ENCODE measurements around the gene GYS1. TPM values are rescaled to one million over a fixed set of nuclear protein-coding genes. Genes with fewer than 3 reads are reported as not detected.

Gene GYS1
- total and polyA plus RNA-seq, 7 experiments from 2014 or later = 22.6 to 82.3 (median 40.3) TPM

GRCh38 chr19:48975947-48976847 lies 16.9 kb downstream of the GYS1 start:
- ATAC-seq (peak; percentile 78), DNase-seq (peak in 6 of 9 donors; percentile 34 to 53 (median 50))
- Histone ChIP-seq H3K27ac (ENCODE audit: low read depth, low read length) (no peak overlapping the region), H3K36me3 (ENCODE audit: control insufficient read depth in 2 of 3, insufficient read depth in 3 of 3, low read length in 3 of 3) (peaks cover 0 to 24% (median 9%) of the 10 kb centered on the region in 3 experiments), H3K27me3 (ENCODE audit: control insufficient read depth in 2 of 2, insufficient read depth in 2 of 2, low read length in 2 of 2) (no peaks in the 10 kb centered on the region), H3K4me3 (ENCODE audit: low read length) (no peak overlapping the region), H3K9me3 (ENCODE audit: control insufficient read depth in 2 of 3, low read length in 3 of 3) (no peaks in the 10 kb centered on the region), H3K4me1 (ENCODE audit: control insufficient read depth in 2 of 2, insufficient read depth in 2 of 2, low read length in 2 of 2) (no peaks in the 10 kb centered on the region)
- Mint-ChIP-seq H3K27me3 (no peaks in the 10 kb centered on the region), H3K4me1 (peaks cover 0 to 7% (median under 1%) of the 10 kb centered on the region in 7 donors), H3K9me3 (no peaks in the 10 kb centered on the region), H3K27ac (peak overlapping the region in 2 of 9 donors; percentile 3 to 23), H3K36me3 (peaks cover 0 to 19% (median 8%) of the 10 kb centered on the region in 5 donors), H3K4me3 (no peak overlapping the region)
- ChIA-PET CTCF (interaction anchor here (1.0 to 1.7 kb wide), 3 partner anchors 8 to 24 kb away, joined by 3 to 5 read pairs (median 3); partner anchors contain the start of gene RUVBL2), POLR2A (interaction anchor here (0.6 to 2.6 kb wide), 6 partner anchors 10 to 339 kb away, joined by 3 to 8 read pairs (median 4); partner anchors contain the start of genes DBP, FTL, GYS1 and RUVBL2)
- intact Hi-C loops (cut with micrococcal nuclease) = no loop called here

GRCh38 chr19:48970923-48971395 lies 22.1 kb downstream of the GYS1 start:
- DNase-seq (peak; percentile 57 to 81 (median 72)), ATAC-seq (peak; percentile 85)
- H3K9me3 Mint-ChIP-seq = no peaks in the 10 kb centered on the region
- POLR2A ChIA-PET = interaction anchor here (0.7 to 1.3 kb wide), 9 partner anchors 9 to 338 kb away, joined by 3 to 4 read pairs (median 3); no protein-coding TSS in a partner anchor
- no peaks in the 10 kb centered on the region for H3K27me3 Mint-ChIP-seq
- H3K4me1 Mint-ChIP-seq = peaks cover 5 to 26% (median 20%) of the 10 kb centered on the region in 7 donors
- H3K27me3 ChIP-seq (ENCODE audit: control insufficient read depth in 2 of 2, insufficient read depth in 2 of 2, low read length in 2 of 2) = no peaks in the 10 kb centered on the region
- H3K27ac ChIP-seq (ENCODE audit: low read depth, low read length) = no peak overlapping the region
- CTCF ChIA-PET = interaction anchor here (0.6 to 2.9 kb wide), 25 partner anchors 8 to 877 kb away, joined by 3 to 20 read pairs (median 4); partner anchors contain the start of genes BAX, DHDH, GYS1 and PPP1R15A
- peak overlapping the region in 4 of 9 donors; percentile 26 to 77 (median 42) for H3K27ac Mint-ChIP-seq
- H3K4me3 Mint-ChIP-seq = peak overlapping the region in 1 of 10 donors; percentile 18
- no peak overlapping the region for H3K4me3 ChIP-seq (ENCODE audit: low read length)
- peaks cover 0 to 61% (median 6%) of the 10 kb centered on the region in 3 experiments for H3K36me3 ChIP-seq (ENCODE audit: control insufficient read depth in 2 of 3, insufficient read depth in 3 of 3, low read length in 3 of 3)
- H3K9me3 ChIP-seq (ENCODE audit: control insufficient read depth in 2 of 3, low read length in 3 of 3) = no peaks in the 10 kb centered on the region
- intact Hi-C loops (cut with micrococcal nuclease) = loop anchor here (1.0 to 2.0 kb wide), 7 partner anchors 16 to 325 kb away; partner anchors contain the start of genes BAX (in 1 of the 2), CA11 (in 1 of the 2) and DHDH (in 1 of the 2)
- peaks cover 0 to 24% (median 8%) of the 10 kb centered on the region in 5 donors for H3K36me3 Mint-ChIP-seq
- H3K4me1 ChIP-seq (ENCODE audit: control insufficient read depth in 2 of 2, insufficient read depth in 2 of 2, low read length in 2 of 2) = peaks cover 8 to 11% of the 10 kb centered on the region in 2 donors

DNA sequence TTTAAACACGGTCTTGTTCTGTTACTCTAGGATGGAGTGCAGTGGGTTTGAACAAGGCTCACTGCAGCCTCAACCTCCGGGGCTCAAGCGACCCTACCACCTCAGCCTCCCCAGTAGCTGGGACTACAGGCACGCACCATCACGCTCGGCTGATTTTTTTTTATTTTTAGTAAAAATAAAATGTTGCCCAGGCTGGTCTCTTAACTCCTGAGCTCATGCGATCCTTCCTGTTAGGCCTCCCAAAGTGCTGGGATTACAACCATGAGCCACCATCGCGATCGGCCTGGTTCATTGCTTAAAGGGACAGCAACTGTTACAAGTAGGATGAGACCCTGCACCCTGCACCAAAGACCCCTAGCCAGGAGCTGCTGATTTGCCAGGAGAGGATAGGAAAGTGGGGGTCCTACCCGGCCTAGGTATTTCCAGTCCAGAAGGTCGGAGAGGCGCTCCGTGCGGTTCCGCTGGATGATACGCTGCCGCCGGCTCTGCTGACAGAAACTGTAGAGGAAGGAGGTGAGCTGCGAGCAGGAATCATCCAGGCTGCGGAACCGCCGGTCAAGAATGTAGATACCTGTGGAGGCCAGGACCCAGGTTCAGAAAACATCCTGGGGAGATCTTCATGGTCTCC lies 22.9 kb downstream of the GYS1 start:
- no peaks in the 10 kb centered on the region for H3K27me3 Mint-ChIP-seq
- no peak for DNase-seq
- Histone ChIP-seq H3K9me3 (ENCODE audit: control insufficient read depth in 2 of 3, low read length in 3 of 3) (no peaks in the 10 kb centered on the region), H3K4me3 (ENCODE audit: low read length) (no peak overlapping the region), H3K4me1 (ENCODE audit: control insufficient read depth in 2 of 2, insufficient read depth in 2 of 2, low read length in 2 of 2) (peaks cover 9 to 12% of the 10 kb centered on the region in 2 donors), H3K36me3 (ENCODE audit: control insufficient read depth in 2 of 3, insufficient read depth in 3 of 3, low read length in 3 of 3) (peaks cover 0 to 61% (median 6%) of the 10 kb centered on the region in 3 experiments), H3K27ac (ENCODE audit: low read depth, low read length) (no peak overlapping the region), H3K27me3 (ENCODE audit: control insufficient read depth in 2 of 2, insufficient read depth in 2 of 2, low read length in 2 of 2) (no peaks in the 10 kb centered on the region)
- no peak overlapping the region for H3K4me3 Mint-ChIP-seq
- peaks cover 5 to 32% (median 27%) of the 10 kb centered on the region in 7 donors for H3K4me1 Mint-ChIP-seq
- CTCF ChIA-PET = interaction anchor here (0.6 to 2.9 kb wide), 24 partner anchors 8 to 878 kb away, joined by 3 to 20 read pairs (median 4); partner anchors contain the start of genes BAX, DHDH, PPP1R15A and RUVBL2
- no peak overlapping the region for H3K27ac Mint-ChIP-seq
- POLR2A ChIA-PET = interaction anchor here (0.7 to 1.3 kb wide), 9 partner anchors 8 to 325 kb away, joined by 3 to 6 read pairs (median 4); partner anchors contain the start of genes GYS1 and RUVBL2
- intact Hi-C loops (cut with micrococcal nuclease) = loop anchor here in 1 of 2 donors (2.0 kb wide), 1 partner anchor 15 kb away; the partner anchor contains the start of gene BAX
- peaks cover 0 to 28% (median 9%) of the 10 kb centered on the region in 5 donors for H3K36me3 Mint-ChIP-seq
- ATAC-seq = no peak
- H3K9me3 Mint-ChIP-seq = peaks cover 0 to 5% (median 0%) of the 10 kb centered on the region in 11 donors

GRCh38 chr19:48969276-48970138 lies 23.6 kb downstream of the GYS1 start:
- POLR2A ChIA-PET = interaction anchor here (0.8 to 1.3 kb wide), 5 partner anchors 10 to 24 kb away, joined by 3 to 6 read pairs (median 4); partner anchors contain the start of genes GYS1 and RUVBL2
- no peaks in the 10 kb centered on the region for H3K27me3 ChIP-seq (ENCODE audit: control insufficient read depth in 2 of 2, insufficient read depth in 2 of 2, low read length in 2 of 2)
- DNase-seq (no peak), ATAC-seq (no peak)
- H3K27me3 Mint-ChIP-seq = no peaks in the 10 kb centered on the region
- peaks cover 8 to 39% (median 34%) of the 10 kb centered on the region in 7 donors for H3K4me1 Mint-ChIP-seq
- H3K27ac Mint-ChIP-seq = no peak overlapping the region
- no peak overlapping the region for H3K27ac ChIP-seq (ENCODE audit: low read depth, low read length)
- intact Hi-C loops (cut with micrococcal nuclease) = loop anchor here (2.0 to 5.0 kb wide), 4 partner anchors 15 to 637 kb away; partner anchors contain the start of genes BAX (in 1 of the 2), CA11 (in 1 of the 2) and LMTK3 (in 1 of the 2)
- peak overlapping the region in 1 of 10 donors; percentile 69 for H3K4me3 Mint-ChIP-seq
- peaks cover 11 to 14% of the 10 kb centered on the region in 2 donors for H3K4me1 ChIP-seq (ENCODE audit: control insufficient read depth in 2 of 2, insufficient read depth in 2 of 2, low read length in 2 of 2)
- H3K9me3 Mint-ChIP-seq = peaks cover 0 to 5% (median 0%) of the 10 kb centered on the region in 11 donors
- CTCF ChIA-PET = interaction anchor here (0.6 to 2.9 kb wide), 14 partner anchors 9 to 1197 kb away, joined by 3 to 20 read pairs (median 4); partner anchors contain the start of genes BAX, GYS1, PPP1R15A and RUVBL2
- no peak overlapping the region for H3K4me3 ChIP-seq (ENCODE audit: low read length)
- H3K9me3 ChIP-seq (ENCODE audit: control insufficient read depth in 2 of 3, low read length in 3 of 3) = no peaks in the 10 kb centered on the region
- H3K36me3 ChIP-seq (ENCODE audit: control insufficient read depth in 2 of 3, insufficient read depth in 3 of 3, low read length in 3 of 3) = peaks cover 0 to 59% (median 6%) of the 10 kb centered on the region in 3 experiments
- peaks cover 0 to 28% (median 11%) of the 10 kb centered on the region in 5 donors for H3K36me3 Mint-ChIP-seq

- H3K9me3 ChIP-seq (ENCODE audit: control insufficient read depth in 2 of 3, low read length in 3 of 3) = no peaks in the 10 kb centered on the region
- POLR2A ChIA-PET = interaction anchor here (1.0 to 2.0 kb wide), 3 partner anchors 11 to 15 kb away, joined by 3 to 6 read pairs (median 4); no protein-coding TSS in a partner anchor
- H3K36me3 ChIP-seq (ENCODE audit: control insufficient read depth in 2 of 3, insufficient read depth in 3 of 3, low read length in 3 of 3) = peaks cover 0 to 52% (median 6%) of the 10 kb centered on the region in 3 experiments
- peaks cover 18 to 21% of the 10 kb centered on the region in 2 donors for H3K4me1 ChIP-seq (ENCODE audit: control insufficient read depth in 2 of 2, insufficient read depth in 2 of 2, low read length in 2 of 2)
- Mint-ChIP-seq H3K9me3 (peaks cover 0 to 5% (median 0%) of the 10 kb centered on the region in 11 donors), H3K27ac (no peak overlapping the region), H3K36me3 (peaks cover 0 to 28% (median 11%) of the 10 kb centered on the region in 5 donors), H3K4me3 (peak overlapping the region in 1 of 10 donors; percentile 69), H3K27me3 (no peaks in the 10 kb centered on the region), H3K4me1 (peaks cover 15 to 46% (median 41%) of the 10 kb centered on the region in 7 donors)
- intact Hi-C loops (cut with micrococcal nuclease) = loop anchor here (5.0 kb wide), 3 partner anchors 322 to 637 kb away; partner anchors contain the start of genes CA11 (in 1 of the 2) and LMTK3 (in 1 of the 2)
- DNase-seq = no peak
- H3K27me3 ChIP-seq (ENCODE audit: control insufficient read depth in 2 of 2, insufficient read depth in 2 of 2, low read length in 2 of 2) = no peaks in the 10 kb centered on the region
- no peak overlapping the region for H3K4me3 ChIP-seq (ENCODE audit: low read length)
- ATAC-seq = no peak
- CTCF ChIA-PET = interaction anchor here (0.7 to 1.0 kb wide), 4 partner anchors 8 to 1196 kb away, joined by 4 to 5 read pairs (median 4); partner anchors contain the start of gene GYS1
- no peak overlapping the region for H3K27ac ChIP-seq (ENCODE audit: low read depth, low read length)
These were observed 24.3 kb downstream of the GYS1 start for GRCh38 chr19:48968813-48969218.
